Measurements from ENCODE around the gene LEP. TPM values are rescaled to one million over a fixed set of nuclear protein-coding genes. Genes with fewer than 3 reads are reported as not detected.

LEP gene
- polyA plus RNA-seq, 1 donor, result 0.01 TPM

Other genes with a start within 250 kb of the LEP start
- gene LRRC4, start 209.8 kb upstream of the LEP start, polyA plus RNA-seq, result 2.1 TPM
- gene RBM28, start 102.6 kb downstream of the LEP start, polyA plus RNA-seq, result 25.3 TPM
- 0.73 TPM for gene PRRT4, start 120.4 kb downstream of the LEP start, polyA plus RNA-seq
- 15.4 TPM for gene IMPDH1, start 168.7 kb downstream of the LEP start, polyA plus RNA-seq
- gene HILPDA, start 214.6 kb downstream of the LEP start, polyA plus RNA-seq, result 17.3 TPM
- gene METTL2B, start 235.5 kb downstream of the LEP start, polyA plus RNA-seq, result 22.5 TPM